SKM-1 (cell line): ENCODE results near the gene GARIN3.

Experiments used
- DNase-seq: peaks from one replicate; lab custom pipeline; 2025; ENCODE audit not compliant: unreplicated experiment; lab: John Stamatoyannopoulos, UW

GARIN3 gene

GRCh38 chr5:157166214-157167213 lies at the start of gene GARIN3:
GARIN3 (minus strand) TSS chr5:157166264; CDS start chr5:157166168, 96 bp downstream.
- no peak for DNase-seq

- no peak for DNase-seq
Measured at GRCh38 chr5:157215514-157216167, 49.6 kb upstream of the GARIN3 start.

- no peak for DNase-seq
Measured at GRCh38 chr5:157214861-157215513, 48.9 kb upstream of the GARIN3 start.

GRCh38 chr5:157214415-157214814 lies 48.4 kb upstream of the GARIN3 start:
- no peak for DNase-seq

- DNase-seq = no peak
Measured at GRCh38 chr5:157213527-157214243, 47.6 kb upstream of the GARIN3 start.

- DNase-seq = peak; percentile 59
Measured at GRCh38 chr5:157212307-157212706, 46.2 kb upstream of the GARIN3 start.

GRCh38 chr5:157210652-157211051 lies 44.6 kb upstream of the GARIN3 start:
- DNase-seq = peak; percentile 59

- DNase-seq = no peak
Measured at GRCh38 chr5:157205708-157206107, 39.6 kb upstream of the GARIN3 start.

- peak; percentile 34 for DNase-seq
Measured at GRCh38 chr5:157204765-157205164, 38.7 kb upstream of the GARIN3 start.

GRCh38 chr5:157203417-157203816 lies 37.4 kb upstream of the GARIN3 start:
- no peak for DNase-seq

GRCh38 chr5:157201857-157202256 lies 35.8 kb upstream of the GARIN3 start:
- DNase-seq = no peak

- DNase-seq = no peak
Measured at GRCh38 chr5:157198277-157198986, 32.4 kb upstream of the GARIN3 start.

- no peak for DNase-seq
Measured at GRCh38 chr5:157197086-157197485, 31.0 kb upstream of the GARIN3 start.

GRCh38 chr5:157196045-157196444 lies 30.0 kb upstream of the GARIN3 start:
- DNase-seq = no peak

GRCh38 chr5:157193699-157194424 lies 27.8 kb upstream of the GARIN3 start:
- DNase-seq = no peak

GRCh38 chr5:157189223-157189622 lies 23.2 kb upstream of the GARIN3 start:
- no peak for DNase-seq

- no peak for DNase-seq
Measured at GRCh38 chr5:157188270-157188669, 22.2 kb upstream of the GARIN3 start.

- no peak for DNase-seq
Measured at GRCh38 chr5:157187046-157187754, 21.1 kb upstream of the GARIN3 start.
